Muscle of arm (tissue), 12 donors: ENCODE data around the gene SLC22A1. TPM values are rescaled to one million over a fixed set of nuclear protein-coding genes. Genes with fewer than 3 reads are reported as not detected.
"Not testable (repeated sequence)": the region's sequence is repeated elsewhere in the genome, so short reads cannot be mapped to it uniquely, and the experiment has no call there.

Source experiments
- DNase-seq: peaks from one replicate; pipeline ENCODE4 v3.0.0-alpha.2; 2013
- polyA plus RNA-seq, 12 donors: library from polyadenylated mRNA; unstranded; fragments of 120-200 nt; gene quantifications; one replicate each; pipeline ENCODE4 v1.2.1, GENCODE V29; 2013; ENCODE audit not compliant: insufficient read length in 12 of 12

Gene SLC22A1
- polyA plus RNA-seq, 12 donors = 0.46 to 2.1 (median 0.80) TPM; not detected in 2

DNA sequence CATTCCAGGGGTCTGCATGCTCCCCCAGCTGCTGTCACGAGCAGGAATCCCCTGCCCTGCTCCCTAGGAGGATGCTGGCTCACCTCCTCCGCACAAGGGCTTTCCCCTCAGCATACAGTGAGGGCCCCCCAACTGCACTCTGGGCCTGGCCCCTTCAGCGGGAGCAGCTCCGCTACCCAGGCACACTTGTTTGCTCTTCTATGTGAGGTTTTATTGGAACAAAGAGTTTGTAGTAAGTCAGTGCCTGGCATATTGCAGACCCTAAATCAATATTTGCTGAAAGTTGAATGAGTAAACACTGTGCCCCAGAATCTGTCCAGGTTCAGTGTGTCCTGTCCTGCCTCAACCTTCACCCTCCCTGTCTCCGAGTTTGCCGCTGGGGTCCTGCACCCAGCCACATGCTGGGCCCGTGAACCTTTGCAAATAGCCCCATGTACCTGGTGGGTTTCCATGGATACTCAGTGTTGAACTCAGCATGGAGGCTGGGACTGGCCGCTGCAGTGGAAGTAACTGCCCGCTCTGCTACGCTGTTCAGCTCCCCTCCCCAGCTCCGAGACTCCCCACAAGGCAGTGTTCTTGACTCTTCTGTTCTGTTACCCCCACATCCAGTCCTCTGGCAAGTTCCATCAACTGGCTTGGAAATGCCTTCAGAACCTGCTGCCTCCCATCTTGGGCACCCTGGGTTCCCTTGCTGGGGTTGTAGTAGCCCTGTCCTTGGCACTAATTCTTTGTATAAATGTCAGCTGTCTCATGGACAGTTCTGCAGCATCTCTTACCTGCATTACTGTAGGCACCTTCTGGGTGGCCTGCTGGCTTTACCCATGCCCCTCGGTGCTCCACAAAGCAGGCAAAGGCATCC, 15.7 kb downstream of the SLC22A1 start:
- DNase-seq = no peak

DNA sequence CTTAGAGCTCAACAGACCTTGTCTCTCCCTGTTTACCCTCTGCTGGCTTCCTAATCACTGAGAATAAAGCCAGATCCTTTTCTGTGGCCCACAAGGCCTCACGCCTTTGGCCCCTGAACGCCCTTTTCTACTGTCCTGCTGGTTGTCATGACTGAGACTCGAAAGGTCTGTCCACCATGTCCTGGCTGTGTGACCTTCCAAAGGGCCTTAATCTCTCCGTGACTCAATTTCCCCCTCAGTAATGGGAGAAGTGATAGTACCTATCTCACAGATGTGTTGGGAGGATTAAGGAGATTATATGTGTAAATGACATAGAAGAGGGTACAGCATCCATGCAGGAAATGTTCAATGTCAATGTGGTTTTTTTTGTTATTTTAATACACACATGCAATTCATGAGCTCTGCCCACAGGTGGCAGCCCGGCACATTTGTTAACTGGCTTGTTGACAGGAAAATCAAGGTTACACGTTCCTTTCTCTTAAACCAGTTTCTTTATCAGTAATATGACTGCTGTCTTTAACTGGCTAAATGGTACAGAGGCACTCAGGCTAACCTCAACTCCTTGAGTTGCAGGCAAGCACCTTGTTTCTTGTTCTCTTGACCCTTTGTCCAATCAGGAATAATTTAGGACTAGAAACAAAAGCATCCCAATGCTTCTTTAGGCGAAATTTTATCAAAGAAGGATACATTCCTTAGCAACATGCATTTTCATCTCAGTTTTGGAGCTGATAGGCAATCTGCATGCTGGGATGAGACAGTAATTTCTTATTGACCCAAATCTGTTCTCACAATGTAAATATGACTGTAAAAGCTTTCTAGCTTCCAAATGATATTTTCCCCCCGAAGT, 16.6 kb downstream of the SLC22A1 start:
- peak; percentile 63 for DNase-seq

DNA sequence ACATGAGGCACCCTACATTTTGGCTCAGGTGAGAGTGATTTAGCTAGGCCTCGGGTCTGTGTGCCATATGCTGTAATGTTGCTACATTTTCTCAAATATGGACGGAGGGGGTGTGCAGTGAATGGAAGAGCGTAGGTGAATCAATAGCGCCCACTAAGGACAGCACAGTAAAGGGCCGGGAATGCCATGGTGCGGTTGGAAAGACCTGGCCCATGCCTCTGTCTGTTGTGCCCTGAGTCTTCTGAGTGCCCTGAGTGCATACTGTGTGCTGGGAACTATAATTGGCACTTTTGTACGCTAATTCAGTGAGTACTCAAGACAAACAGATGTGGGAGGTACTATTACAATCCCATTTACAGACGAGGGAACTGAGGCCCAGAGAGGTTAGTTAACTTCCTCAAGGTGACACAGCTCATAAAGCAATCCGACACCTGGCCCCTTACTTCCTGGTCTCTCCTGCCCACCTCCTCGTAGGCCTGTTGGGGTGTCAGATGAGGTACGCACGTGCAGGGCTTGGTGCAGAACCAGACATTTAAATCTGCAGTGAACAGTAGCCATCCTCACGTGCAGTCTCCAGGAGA, 17.3 kb downstream of the SLC22A1 start:
- DNase-seq = no peak

DNA sequence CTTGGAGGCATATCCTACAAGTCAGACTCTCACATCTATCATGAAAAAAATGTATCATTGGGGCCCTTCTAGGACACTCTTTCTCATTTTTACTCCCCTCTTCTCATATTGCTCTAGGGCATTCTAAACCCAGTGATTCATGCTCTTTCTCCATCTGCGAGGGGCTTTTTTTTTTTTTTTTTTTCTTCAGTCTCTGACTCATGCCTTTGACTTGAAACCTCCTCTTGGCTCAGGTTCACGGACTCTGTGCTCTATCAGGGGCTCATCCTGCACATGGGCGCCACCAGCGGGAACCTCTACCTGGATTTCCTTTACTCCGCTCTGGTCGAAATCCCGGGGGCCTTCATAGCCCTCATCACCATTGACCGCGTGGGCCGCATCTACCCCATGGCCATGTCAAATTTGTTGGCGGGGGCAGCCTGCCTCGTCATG, 17.8 kb downstream of the SLC22A1 start:
- no peak for DNase-seq

DNA sequence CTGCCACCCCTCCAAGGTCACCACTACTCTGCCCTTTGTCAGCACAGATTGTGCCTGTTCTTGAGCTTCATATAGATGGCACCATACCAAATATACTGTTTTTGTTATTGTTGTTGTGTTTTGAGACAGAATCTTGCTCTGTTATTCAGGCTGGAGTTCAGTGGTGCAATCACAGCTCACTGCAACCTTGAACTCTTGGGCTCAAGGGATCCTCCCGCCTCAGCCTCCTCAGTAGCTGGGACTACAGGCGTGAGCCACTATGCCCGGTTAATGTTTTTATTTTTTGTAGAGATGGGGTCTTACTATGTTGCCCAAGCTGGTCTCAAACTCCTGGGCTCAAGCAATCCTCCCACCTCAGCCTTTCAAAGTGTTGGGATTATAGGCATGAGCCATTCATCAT, 18.9 kb downstream of the SLC22A1 start:
- not testable (repeated sequence) for DNase-seq

DNA sequence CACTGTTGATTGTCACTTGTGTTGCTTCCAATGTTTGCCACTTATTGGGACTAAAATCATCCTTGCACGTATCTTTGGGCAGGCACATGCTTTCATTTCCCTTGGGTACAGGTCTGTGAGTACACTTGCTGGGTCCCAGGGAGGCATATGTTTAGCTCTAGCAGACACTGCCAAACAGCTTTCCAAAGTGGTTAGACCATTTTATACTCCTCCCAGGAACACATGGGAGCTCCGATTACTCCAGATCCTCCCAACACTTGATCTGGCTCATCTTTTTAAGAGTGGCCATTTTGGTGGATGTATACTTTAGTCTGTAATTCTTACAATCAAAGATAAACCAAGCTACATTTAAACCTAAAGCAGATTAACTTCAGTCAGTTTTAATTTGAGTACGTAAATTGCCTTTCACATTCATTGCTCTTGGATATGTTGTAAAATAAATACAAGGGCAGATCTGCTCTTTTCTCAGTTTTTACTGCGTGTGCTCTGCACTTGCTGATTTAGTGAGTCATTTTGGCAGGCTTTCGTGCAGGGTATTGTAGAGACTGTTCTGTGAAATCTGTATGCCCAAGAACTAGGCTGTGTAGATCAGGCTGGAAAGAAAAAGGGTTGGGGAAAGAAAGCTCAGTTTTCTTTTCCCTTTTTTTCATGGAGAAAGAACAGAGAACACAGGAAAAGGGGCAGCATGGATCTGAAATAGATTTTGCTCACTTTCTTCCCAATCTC, 19.5 kb downstream of the SLC22A1 start:
- no peak for DNase-seq

DNA sequence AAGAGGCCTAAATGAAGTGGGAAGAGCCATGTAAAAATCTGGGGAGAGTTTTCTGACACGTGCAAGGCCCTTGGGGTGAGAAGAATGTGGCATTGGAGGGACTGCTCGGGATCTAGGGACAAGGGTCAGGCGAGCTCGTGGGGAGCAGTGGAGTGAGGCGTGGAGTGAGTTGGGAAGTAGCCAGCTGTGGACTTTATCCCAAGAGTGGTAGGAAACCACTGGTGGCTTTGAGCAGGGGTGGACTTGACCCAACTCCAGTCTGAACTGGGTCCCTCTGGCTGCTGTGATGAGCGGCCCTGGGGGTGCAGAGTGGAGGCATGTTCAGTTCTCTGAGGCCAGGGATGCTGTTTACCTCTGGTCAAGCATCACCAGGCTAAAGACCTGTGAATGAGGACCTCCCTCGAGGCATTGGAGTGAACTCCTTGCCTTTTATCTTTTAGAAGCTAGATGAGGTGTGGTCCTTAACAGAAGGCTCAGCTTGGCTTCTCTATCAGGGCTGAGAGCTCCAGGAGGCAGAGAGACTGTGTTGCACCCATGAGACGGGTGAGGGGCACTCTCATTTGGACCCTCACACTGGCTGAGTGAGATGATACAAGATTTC, 20.6 kb downstream of the SLC22A1 start:
- no peak for DNase-seq

DNA sequence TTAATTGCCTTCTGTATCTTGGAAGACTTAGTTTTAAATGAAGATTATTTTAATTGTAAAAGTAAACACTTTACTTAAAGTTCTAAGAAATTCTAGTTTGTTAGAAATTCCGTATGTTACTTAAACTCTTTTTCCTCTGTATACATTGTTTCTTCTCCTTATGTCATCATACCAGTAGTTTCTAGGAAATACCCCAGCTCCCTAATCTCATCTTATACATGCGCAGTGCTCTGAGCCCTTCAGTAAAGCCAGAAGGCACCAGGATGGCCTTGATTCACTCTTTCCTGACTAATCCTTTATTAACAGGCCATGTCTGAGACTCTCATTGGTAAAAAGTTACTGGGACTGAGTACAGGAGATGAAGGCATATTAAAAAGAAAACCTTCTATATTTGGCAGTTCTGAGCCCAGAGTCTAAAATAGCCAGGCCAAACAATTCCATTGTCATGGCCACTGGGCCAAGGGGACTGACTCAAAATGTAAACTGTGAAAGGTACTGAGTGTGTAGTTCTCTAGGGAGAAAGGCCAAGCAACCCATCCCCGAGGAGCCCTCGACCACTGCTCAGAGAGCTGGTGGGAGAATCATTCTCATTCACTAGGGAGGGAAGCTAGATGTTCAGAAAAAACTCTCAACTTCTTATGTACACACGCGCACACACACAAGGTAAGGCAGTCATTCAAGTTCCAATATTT, 25.0 kb downstream of the SLC22A1 start:
- DNase-seq = no peak

DNA sequence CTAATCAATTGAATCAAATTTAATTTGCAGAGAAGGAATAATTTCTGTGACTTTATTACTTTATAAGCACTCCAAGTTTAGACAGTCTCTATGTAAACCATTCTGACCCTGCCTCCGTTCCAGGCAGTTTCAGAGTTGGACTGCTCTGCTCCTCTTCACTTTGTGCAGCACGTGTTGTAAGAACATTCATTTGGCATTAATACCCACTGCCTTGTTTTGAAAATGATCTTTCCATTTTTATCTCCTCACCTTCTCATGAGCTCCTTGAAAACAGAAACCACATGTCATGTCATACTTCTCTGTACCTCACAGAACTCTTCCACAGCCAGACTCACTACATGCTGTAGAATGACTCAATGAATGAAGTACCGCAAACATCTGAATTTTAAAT, 25.5 kb downstream of the SLC22A1 start:
- no peak for DNase-seq

DNA sequence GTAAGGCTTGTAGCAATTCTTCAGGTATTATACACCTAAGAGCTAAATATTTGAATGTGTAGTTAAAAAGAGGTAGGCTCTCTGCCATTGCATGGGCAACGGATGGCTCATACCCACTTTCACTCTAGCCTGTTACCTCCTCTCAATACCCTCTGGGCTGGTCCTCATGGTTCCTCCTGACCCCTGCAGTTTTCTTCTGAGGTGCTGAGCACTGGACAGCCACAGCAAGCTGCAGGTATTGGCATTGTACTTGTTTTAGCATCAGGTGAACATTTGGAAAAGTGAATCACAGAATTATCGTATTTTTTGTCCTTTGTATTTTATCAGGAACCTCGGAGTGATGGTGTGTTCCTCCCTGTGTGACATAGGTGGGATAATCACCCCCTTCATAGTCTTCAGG, 32.9 kb downstream of the SLC22A1 start:
- no peak for DNase-seq

DNA sequence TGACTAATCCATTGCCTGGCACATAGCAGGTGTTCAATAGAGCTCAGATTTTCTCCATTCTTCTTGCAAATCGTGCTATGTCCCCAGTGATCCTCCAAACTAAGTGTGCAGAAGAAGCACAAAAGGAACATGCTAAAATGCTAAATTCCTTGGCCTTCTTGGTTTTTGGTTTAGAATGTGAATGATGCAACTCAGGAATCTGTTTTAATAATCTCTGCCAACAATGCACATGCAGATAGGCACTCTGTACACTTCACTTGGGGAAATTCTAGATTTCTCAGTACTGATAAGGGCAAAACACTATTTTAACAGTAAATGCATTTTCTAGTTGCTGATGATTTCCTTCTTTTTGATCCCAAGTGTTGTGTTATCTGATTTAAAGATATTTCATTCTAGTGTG, 35.2 kb downstream of the SLC22A1 start:
- DNase-seq = no peak

DNA sequence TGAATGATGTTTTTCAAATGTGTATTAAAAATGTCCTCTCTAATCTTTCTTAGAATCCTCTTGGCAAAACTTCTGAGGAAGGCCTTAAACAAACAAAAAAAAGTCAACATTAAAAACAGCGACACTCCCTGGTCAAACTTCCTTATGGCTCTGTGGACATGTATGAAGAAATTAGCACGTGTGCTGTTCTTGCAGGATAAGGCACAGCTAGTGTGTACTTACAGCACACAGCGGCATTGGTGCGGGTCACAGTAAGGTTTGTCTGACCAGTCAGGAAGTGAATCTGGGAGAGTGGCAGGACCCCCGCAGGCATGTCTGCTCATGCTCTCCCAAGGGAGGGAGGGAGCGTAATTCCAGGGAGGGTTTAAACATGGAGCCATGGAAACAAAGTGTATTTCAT, 38.8 kb downstream of the SLC22A1 start:
- DNase-seq = no peak

DNA sequence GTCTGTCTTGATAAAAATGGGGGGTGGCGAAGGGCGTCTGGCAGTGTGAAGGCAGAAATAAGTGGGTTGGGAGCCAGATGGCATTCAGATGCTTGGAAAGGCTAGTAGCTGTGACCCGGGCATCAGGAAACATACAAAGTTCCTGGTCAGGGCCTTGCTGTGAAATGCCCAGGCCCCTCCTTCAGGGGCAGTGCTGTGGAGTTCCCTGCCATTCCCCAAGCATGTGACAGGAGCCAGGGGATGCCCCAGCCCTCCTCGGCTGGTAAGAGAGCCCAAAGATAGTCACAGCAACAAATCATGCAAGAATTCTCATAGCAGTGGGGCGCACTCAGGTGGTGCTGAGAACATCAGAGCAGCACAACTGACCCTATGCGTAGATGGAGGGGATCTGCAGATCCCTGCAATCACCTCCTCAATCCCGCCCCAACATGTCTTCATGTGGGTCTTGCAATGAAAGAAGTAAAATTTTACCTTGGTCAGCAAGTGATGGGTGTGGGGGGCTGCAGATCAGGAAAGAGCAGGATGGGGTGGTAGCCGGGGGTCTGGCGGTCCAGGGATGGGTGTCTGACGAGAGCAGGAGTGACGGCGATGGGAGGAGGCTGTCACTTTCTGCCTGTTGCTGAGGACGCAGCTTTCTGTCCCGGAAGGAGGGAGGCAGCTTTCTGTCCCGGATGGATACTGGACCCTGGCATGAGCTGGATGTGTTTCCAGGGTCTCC, 39.5 kb downstream of the SLC22A1 start:
- DNase-seq = no peak

DNA sequence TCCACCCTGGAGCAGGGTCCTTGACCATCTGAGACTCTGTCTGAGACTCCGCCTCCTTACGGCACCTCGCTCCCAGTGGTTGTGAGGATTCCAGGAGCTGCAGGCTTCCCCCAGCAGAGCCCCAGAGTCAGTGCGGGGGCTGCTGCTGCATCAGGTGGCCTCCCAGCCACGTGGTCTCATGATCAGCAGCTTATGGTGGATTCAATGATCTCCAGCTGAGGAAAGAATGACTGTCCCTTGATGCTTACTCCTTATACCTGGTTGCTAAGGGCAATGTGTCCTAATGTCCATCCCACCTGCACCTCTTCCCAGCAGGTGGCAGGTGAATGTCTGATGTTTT, 40.0 kb downstream of the SLC22A1 start:
- no peak for DNase-seq

DNA sequence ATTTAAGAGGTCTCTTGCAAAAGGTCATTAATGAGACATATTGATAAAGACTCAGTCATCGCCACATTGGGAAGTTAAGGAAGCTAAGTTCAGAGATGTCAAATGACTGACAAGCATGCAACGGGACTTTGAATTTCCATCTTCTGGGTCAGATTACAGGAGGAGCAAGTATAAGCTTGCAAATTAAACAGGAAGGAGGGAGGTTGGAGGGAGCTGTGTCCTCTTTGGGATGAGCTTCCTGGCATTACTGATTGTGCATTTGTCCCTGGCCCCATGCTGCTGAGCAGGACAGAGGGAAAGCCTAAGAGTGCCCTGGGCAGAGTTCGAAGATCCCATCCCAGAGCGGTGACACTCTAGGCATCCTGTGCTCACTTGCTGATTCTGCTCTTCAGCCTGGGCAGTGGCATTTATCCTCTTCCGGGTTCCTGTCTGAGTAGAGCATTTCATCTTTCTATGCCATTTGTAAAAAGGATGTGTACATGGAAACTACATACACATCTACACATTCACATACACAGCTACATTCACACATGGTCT, 40.5 kb downstream of the SLC22A1 start:
- no peak for DNase-seq

DNA sequence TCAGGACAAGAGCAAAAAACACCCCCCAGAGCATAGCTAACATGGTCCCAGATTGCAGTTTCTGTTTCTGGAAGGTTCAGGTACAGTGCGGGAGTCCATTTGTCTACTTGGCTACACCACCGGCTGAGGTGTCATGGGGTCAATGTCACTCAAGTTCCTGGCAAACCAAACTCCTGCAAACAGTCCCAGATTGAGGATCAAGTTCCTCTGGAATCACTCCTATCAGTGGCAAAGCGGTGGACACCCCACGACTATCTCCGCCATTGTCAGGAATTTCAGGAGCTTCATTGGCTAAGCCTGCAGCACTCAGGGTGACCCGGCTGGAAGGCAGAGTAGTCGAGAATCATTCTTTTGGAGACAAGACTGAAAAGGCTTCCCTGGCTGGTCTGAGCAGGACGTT, 41.8 kb downstream of the SLC22A1 start:
- no peak for DNase-seq

DNA sequence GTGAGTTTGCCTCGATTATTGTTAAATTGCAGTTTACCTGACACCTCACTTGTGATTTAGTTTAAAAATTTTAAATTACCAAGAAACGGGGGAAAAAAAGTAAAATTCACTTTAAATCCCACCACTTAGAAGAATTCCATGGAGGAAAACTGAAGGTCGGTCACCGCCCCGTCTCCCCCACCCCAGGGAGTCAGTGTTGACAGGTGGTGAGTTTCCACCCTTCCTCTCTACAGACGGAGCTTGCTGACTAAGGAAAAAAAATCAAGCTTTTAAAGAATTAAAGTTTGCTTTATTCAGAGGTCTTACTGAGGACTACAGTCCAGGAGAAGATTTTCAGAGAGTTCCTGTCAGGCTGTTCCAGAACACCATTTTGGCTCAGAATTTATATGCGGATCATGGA, 42.3 kb downstream of the SLC22A1 start:
- DNase-seq = no peak

DNA sequence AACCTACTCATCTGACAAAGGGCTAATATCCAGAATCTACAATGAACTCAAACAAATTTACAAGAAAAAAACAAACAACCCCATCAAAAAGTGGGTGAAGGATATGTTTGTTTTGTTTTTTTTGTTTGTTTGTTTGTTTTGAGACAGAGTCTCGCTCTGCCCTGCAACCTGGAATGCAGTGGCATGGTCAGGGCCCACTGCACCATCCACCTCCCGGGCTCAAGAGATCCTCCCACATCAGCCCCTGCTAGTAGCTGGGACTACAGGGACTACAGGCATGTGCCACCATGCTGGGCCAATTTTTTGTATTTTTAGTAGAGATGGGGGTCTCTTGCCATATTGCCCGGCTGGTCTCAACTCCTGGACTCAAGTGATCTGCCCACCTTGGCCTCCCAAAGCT, 44.3 kb downstream of the SLC22A1 start:
- not testable (repeated sequence) for DNase-seq

DNA sequence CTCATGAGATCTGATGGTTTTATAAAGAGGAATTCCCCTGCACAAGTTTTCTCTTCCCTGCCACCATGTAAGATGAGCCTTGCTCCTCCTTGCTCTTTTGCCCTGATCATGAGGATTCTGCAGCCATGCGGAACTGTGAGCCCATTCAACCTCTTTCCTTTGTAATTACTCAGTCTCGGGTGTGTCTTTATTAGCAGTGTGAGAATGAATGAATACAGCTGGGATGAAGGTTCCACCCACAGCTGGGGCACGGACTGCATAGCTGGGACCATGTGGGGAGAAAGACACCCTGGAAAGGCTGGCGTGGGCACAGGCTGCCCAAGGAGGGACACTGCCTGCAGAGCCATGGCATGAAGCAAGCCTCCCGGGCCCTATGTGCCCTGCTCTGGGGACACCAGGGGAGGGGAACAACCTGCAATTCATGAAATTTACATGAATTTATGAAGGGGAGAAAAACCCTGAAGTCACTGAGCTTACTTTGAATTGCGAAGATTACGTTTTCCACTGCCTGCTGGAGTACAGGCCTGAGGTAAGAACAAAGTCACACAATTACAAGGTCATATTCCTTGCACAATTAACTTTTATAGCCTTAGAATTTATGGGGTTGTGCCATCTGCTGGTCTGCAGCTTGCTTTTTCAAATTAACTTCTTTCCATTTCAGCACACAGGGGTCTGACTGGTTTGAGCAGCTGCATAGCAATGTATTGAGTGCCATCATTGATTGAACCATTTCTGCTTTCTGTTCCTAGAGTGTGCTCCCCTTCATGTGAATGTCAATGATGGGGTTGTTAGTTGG, 46.2 kb downstream of the SLC22A1 start:
- DNase-seq = no peak
